AG08396 (cell line): ENCODE measurements around the gene XPOT.

Experiments used
- DNase-seq: peaks from one replicate; pipeline ENCODE4 v3.0.0; 2012; ENCODE audit warnings: low spot score, mixed read lengths

The XPOT gene

GRCh38 chr12:64418209-64418608 lies 14.0 kb downstream of the XPOT start:
- no peak for DNase-seq

- no peak for DNase-seq
These were observed 15.5 kb downstream of the XPOT start for GRCh38 chr12:64419696-64420095.

- DNase-seq, result no peak
These were observed 23.8 kb downstream of the XPOT start for GRCh38 chr12:64427988-64428387.

- no peak for DNase-seq
These were observed 24.8 kb downstream of the XPOT start for GRCh38 chr12:64428956-64429355.

GRCh38 chr12:64430886-64431285 lies 26.7 kb downstream of the XPOT start:
- no peak for DNase-seq

- DNase-seq, result no peak
These were observed 27.6 kb downstream of the XPOT start for GRCh38 chr12:64431791-64432190.

GRCh38 chr12:64433915-64434314 lies 29.7 kb downstream of the XPOT start:
- DNase-seq, result no peak

GRCh38 chr12:64440100-64440499 lies 35.9 kb downstream of the XPOT start:
- no peak for DNase-seq

GRCh38 chr12:64445490-64445889 lies 41.3 kb downstream of the XPOT start:
- DNase-seq, result no peak

GRCh38 chr12:64446295-64446694 lies 42.1 kb downstream of the XPOT start:
- DNase-seq, result no peak

GRCh38 chr12:64450057-64450640 lies 46.0 kb downstream of the XPOT start:
- no peak for DNase-seq

- DNase-seq, result no peak
These were observed 46.7 kb downstream of the XPOT start for GRCh38 chr12:64450711-64451486.

GRCh38 chr12:64451687-64452558 lies 47.7 kb downstream of the XPOT start, which contains the start of gene TBK1:
TBK1 (plus strand) TSS chr12:64452120; CDS start chr12:64455871, 3,751 bp downstream.
- peak; percentile 96 for DNase-seq

GRCh38 chr12:64452559-64453329 lies 48.6 kb downstream of the XPOT start:
- peak; percentile 72 for DNase-seq

GRCh38 chr12:64455506-64455905 lies 51.3 kb downstream of the XPOT start:
- DNase-seq, result no peak

- DNase-seq, result no peak
These were observed 51.9 kb downstream of the XPOT start for GRCh38 chr12:64456119-64456518.

- DNase-seq, result no peak
These were observed 52.8 kb downstream of the XPOT start for GRCh38 chr12:64457032-64457431.

- no peak for DNase-seq
These were observed 53.3 kb downstream of the XPOT start for GRCh38 chr12:64457466-64457865.

- DNase-seq, result no peak
These were observed 53.7 kb downstream of the XPOT start for GRCh38 chr12:64457923-64458322.

GRCh38 chr12:64459394-64459891 lies 55.3 kb downstream of the XPOT start:
- no peak for DNase-seq

GRCh38 chr12:64461634-64462414 lies 57.6 kb downstream of the XPOT start:
- DNase-seq, result peak; percentile 40
